HG03378 (cell line): Measurements from ENCODE around the gene CDC42BPB.
"Not testable (repeated sequence)": the region's sequence is repeated elsewhere in the genome, so short reads cannot be mapped to it uniquely, and the experiment has no call there.

Experiments used
- ATAC-seq: cut with Tn5 transposase; IDR thresholded peaks from one replicate; pipeline ENCODE4 v1.9.1; 2021; ENCODE audit warnings: mild to moderate bottlenecking, moderate library complexity; ENCODE audit not compliant: unreplicated experiment

Gene CDC42BPB

GRCh38 chr14:102932484-102933248, 124.7 kb downstream of the CDC42BPB start:
- ATAC-seq, result no peak

GRCh38 chr14:102931580-102932285, 125.6 kb downstream of the CDC42BPB start:
- ATAC-seq, result no peak

- ATAC-seq, result no peak
These were observed 126.4 kb downstream of the CDC42BPB start for GRCh38 chr14:102930753-102931579.

GRCh38 chr14:102930138-102930752, 127.1 kb downstream of the CDC42BPB start:
- no peak for ATAC-seq

- ATAC-seq, result no peak
These were observed 127.9 kb downstream of the CDC42BPB start for GRCh38 chr14:102929241-102930137.

GRCh38 chr14:102928412-102929240, 128.7 kb downstream of the CDC42BPB start:
- no peak for ATAC-seq

GRCh38 chr14:102927878-102928411, 129.4 kb downstream of the CDC42BPB start:
- no peak for ATAC-seq

- no peak for ATAC-seq
These were observed 129.9 kb downstream of the CDC42BPB start for GRCh38 chr14:102927346-102927877.

- not testable (repeated sequence) for ATAC-seq
These were observed 130.5 kb downstream of the CDC42BPB start for GRCh38 chr14:102926840-102927239.

GRCh38 chr14:102926104-102926503, 131.2 kb downstream of the CDC42BPB start:
- no peak for ATAC-seq

GRCh38 chr14:102925646-102926045, 131.7 kb downstream of the CDC42BPB start:
- no peak for ATAC-seq

GRCh38 chr14:102924632-102925588, 132.4 kb downstream of the CDC42BPB start:
- no peak for ATAC-seq

- ATAC-seq, result no peak
These were observed 133.3 kb downstream of the CDC42BPB start for GRCh38 chr14:102923925-102924486.

GRCh38 chr14:102923201-102923924, 134.0 kb downstream of the CDC42BPB start:
- ATAC-seq, result no peak

- no peak for ATAC-seq
These were observed 134.7 kb downstream of the CDC42BPB start, which contains the start of gene AMN for GRCh38 chr14:102922490-102923200. AMN (plus strand) TSS chr14:102922663; CDS start chr14:102922689, 26 bp downstream.

- ATAC-seq, result no peak
These were observed 136.4 kb downstream of the CDC42BPB start for GRCh38 chr14:102920998-102921304.
